Measurements from ENCODE around the gene TMEM92.

Gene TMEM92

DNA sequence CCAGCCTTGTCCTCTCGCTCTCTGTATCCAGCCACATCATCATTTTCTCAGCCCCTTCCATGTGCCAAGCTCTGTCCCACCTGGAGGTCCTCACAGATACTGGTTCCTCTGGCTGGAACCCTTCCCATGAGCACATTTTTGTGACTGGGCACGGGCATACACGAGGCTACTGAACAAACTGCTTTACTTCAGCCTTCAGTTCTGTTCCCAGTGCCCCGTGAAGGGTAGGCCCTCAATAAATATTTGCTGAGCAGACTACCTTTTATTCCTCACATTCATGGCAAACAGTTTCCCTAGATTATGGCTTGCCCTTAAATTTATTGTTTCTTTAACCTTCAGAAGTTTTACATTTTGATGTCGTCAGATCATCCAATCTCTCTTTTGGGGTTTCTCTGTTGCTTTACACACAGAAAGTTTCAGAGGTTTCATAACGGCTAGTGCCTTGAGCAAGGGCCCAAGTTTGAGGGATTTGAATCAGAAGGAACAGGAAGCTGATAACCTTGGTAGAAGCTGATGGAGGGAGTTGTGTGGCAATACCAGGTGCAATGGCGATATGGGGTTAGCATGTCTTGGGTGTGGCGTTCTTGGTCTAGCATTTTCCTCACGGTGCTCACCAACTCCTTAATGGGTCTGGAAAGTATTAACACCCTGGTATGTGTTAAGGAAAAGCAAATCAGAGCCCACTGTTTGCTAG is 27.8 kb downstream of the TMEM92 start:
- TF ChIP-seq, protein P1, sequence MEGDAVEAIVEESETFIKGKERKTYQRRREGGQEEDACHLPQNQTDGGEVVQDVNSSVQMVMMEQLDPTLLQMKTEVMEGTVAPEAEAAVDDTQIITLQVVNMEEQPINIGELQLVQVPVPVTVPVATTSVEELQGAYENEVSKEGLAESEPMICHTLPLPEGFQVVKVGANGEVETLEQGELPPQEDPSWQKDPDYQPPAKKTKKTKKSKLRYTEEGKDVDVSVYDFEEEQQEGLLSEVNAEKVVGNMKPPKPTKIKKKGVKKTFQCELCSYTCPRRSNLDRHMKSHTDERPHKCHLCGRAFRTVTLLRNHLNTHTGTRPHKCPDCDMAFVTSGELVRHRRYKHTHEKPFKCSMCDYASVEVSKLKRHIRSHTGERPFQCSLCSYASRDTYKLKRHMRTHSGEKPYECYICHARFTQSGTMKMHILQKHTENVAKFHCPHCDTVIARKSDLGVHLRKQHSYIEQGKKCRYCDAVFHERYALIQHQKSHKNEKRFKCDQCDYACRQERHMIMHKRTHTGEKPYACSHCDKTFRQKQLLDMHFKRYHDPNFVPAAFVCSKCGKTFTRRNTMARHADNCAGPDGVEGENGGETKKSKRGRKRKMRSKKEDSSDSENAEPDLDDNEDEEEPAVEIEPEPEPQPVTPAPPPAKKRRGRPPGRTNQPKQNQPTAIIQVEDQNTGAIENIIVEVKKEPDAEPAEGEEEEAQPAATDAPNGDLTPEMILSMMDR (conservative IDR thresholded peaks at IDR 0.05; ENCODE audit: low read depth, low read length) = no peak
- no peak for DNase-seq (ENCODE audit: low read depth)

DNA sequence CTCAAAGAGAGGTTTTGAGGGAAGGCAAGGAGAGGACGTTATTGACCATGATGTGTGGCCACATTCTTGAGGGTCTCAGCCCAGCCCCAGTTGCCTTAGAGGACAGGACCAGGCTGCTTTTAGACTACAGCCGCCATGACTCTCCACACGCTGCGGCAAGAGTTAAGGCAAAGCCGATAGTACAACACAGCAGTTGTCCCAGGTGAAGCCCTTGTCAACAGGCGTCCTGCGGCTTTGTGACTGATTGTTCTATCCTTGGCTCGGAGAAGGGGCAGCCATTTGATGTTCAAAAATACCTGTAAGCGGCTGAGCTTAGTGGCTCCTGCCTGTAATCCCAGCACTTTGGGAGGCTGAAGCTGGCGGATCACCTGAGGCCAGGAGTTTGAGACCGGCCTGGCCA is 28.8 kb downstream of the TMEM92 start:
- TF ChIP-seq, protein P1 (conservative IDR thresholded peaks at IDR 0.05; ENCODE audit: low read depth, low read length) = no peak
- no peak overlapping the region for H3K4me3 ChIP-seq (ENCODE audit: low read length)
- no peak for DNase-seq (ENCODE audit: low read depth)

More for the DNA sequence above, 27.8 kb downstream of the TMEM92 start:
- no peak overlapping the region for H3K4me3 ChIP-seq (ENCODE audit: low read length)

DNA sequence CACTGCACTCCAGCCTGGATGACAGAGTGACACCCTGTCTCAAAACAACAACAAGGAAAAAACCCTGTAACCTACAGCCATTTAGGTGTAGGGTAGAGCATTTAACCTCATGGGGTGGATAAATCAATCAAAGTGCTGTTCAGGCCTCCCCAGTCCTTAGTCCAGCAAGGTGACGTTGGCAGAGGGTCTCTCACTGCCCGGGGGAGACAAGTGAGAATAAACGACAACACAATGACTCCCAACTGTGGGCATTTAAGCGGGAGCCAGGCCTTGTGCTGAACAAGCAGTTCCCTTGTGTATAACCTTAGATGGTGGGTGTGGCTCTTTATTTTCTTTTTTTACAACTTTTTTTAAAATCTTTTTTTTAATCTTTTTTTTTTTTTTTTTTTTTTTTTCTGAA is 29.3 kb downstream of the TMEM92 start:
- TF ChIP-seq, protein P1 (conservative IDR thresholded peaks at IDR 0.05; ENCODE audit: low read depth, low read length) = no peak

DNA sequence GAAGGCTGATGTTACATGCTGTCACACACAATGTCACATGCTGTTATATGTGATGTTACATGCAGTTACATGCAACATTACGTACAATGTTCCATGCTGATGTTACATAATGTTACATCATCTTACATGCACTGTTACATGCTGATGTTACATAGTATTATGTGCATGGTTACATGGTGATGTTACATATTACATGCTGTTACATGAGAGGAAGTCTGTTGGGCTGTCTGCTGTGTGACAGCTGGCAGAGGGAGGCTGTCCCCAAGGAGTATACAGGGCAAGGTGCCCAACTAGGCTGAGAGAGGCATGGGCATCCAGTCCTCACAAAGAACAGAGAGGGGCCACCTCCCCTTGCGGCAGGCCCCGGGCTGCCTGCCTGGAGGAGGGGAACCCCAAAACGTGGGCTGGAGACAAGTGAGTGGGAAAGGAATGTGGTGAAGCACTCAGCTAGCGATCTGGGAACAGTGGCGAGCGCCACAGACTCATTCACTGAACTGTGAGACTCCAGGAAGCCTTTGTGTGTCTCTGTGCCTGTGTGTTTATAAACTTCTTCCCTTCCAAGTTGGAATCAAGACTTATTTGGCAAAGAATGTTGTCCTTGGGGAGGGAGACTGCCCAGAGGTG is 30.6 kb downstream of the TMEM92 start:
- no peak for DNase-seq (ENCODE audit: low read depth)
- TF ChIP-seq, protein P1 (conservative IDR thresholded peaks at IDR 0.05; ENCODE audit: low read depth, low read length) = no peak

More for the DNA sequence above, 29.3 kb downstream of the TMEM92 start:
- no peak for DNase-seq (ENCODE audit: low read depth)
- H3K4me3 ChIP-seq (ENCODE audit: low read length) = no peak overlapping the region

DNA sequence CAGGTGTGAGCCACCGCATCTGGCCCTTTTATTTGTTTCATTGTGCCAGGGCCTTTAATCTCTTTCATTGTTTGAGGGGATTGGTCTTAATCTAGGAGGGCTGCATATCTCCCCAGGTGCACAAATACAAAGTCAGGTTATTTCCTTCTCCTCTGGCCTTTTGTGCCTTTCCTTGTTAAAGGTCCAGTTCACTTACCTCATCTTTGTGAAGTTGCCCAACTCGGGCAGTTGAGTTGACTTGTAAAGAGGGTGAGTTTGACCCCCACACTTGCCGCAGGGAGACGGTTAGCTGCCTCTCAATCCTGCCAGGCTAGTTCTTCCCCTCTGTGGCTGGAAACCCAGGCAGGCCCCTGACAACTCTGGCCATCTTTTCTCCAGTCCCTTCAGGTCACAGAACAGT is 33.4 kb downstream of the TMEM92 start:
- TF ChIP-seq, protein P1 (conservative IDR thresholded peaks at IDR 0.05; ENCODE audit: low read depth, low read length) = no peak
- H3K4me3 ChIP-seq (ENCODE audit: low read length) = no peak overlapping the region
- DNase-seq (ENCODE audit: low read depth) = no peak

More for the DNA sequence above, 30.6 kb downstream of the TMEM92 start:
- no peak overlapping the region for H3K4me3 ChIP-seq (ENCODE audit: low read length)

DNA sequence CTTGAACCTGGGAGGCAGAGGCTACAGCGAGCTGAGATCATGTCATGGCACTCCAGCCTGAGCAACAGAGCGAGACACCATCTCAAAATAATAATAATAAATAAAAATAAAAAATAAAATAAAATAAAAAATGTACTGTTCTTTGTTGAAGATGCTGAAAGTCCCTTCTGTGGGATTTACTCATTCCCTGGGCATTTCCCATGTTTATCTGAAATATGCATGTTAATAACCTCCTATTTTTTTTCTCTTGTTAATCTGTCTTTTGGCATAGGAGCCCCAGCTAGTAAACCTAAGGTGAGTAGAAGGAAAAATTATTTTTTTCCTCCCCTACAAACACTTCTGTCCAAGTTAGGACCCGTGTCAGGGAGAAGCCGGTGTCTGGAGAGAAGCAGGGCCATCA is 34.4 kb downstream of the TMEM92 start:
- no peak for DNase-seq (ENCODE audit: low read depth)
- TF ChIP-seq, protein P1 (conservative IDR thresholded peaks at IDR 0.05; ENCODE audit: low read depth, low read length) = no peak
- H3K4me3 ChIP-seq (ENCODE audit: low read length) = no peak overlapping the region
